HG03103 (cell line): ENCODE measurements around the gene ULK4.
"Not testable (repeated sequence)": the region's sequence is repeated elsewhere in the genome, so short reads cannot be mapped to it uniquely, and the experiment has no call there.

Experiments
- ATAC-seq: cut with Tn5 transposase; IDR thresholded peaks from one replicate; pipeline ENCODE4 v1.9.1; 2021; ENCODE audit warnings: low read depth; ENCODE audit not compliant: unreplicated experiment

Gene ULK4

GRCh38 chr3:41288785-41289184, 673.1 kb downstream of the ULK4 start:
- ATAC-seq, result no peak

- no peak for ATAC-seq
Observed at GRCh38 chr3:41286305-41286704, 675.6 kb downstream of the ULK4 start.

DNA sequence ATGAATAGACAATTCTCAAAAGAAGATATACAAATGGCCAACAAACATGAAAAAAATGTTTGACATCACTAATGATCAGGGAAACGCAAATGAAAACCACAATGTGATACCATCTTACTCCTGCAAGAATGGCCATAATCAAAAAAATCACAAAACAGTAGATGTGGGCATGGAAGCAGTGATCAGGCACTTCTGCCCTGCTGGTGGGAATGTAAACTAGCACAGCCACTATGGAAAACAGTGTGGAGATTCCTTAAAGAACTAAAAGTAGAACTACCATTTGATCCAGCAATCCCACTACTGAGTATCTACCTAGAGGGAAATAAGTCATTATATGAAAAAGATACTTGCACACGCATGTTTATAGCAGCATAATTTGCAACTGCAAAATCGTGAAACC, 677.0 kb downstream of the ULK4 start:
- not testable (repeated sequence) for ATAC-seq

DNA sequence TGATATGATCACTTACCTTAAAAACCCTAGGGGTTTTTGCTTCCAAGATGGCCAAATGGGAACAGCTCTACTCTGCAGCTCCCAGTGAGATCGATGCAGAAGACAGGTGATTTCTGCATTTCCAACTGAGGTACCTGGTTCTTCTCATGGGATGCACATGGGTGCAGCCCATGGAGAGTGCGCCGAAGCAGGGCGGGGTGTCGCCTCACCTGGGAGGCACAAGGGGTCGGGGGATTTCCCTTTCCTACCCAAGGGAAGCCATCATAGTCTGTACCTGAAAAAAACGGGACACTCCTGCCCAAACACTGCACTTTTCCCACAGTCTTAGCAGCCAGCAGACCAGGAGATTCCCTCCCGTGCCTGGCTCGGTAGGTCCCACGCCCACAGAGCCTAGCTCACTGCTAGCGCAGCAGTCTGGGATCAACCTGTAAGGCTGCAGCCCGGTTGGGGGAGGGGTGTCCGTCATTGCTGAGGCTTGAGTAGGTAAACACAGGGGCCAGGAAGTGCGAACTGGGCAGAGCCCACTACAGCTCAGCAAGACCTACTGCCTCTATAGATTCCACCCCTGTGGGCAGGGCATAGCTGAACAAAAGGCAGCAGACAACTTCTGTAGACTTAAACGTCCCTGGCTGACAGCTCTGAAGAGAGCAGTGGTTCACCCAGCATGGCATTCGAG, 684.0 kb downstream of the ULK4 start:
- no peak for ATAC-seq

GRCh38 chr3:41276191-41276590, 685.7 kb downstream of the ULK4 start:
- ATAC-seq, result no peak

DNA sequence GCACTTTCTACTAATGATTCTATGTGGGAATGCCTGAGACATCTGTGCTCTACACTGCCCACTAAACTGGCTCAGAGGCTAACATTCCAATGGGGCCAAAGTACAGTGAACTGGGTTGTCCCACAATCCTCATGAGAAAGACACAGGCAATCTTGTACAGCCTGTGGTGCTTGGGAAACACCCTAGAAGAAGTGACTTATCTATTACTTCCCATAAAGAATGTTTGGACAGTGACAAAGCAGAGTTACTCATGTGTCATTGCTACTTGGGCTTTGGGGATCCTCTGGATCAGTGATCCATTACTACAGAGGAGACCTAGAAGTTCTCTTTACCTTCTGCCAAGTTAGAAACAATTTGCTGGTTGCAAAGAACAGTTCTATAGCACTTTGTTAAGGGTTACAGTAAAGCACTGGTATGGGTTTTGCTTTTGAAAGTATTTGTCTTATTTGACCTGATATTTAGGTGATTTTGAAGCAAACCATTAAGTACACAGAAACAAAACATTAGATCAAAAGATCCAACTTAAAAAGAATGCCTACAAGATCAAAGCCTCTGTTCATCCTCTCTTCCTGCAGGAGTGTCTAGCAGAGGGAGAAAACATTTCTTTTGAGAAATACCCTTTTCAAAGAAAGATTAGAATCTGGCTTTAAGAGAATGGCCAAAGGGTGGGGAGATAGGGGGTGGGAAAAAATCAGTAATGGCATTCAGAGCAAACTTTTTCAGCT, 686.8 kb downstream of the ULK4 start:
- ATAC-seq, result no peak

GRCh38 chr3:41272667-41273066, 689.2 kb downstream of the ULK4 start:
- ATAC-seq, result no peak

GRCh38 chr3:41267975-41268640, 693.8 kb downstream of the ULK4 start:
- no peak for ATAC-seq

- no peak for ATAC-seq
Observed at GRCh38 chr3:41265823-41266273, 696.1 kb downstream of the ULK4 start.

DNA sequence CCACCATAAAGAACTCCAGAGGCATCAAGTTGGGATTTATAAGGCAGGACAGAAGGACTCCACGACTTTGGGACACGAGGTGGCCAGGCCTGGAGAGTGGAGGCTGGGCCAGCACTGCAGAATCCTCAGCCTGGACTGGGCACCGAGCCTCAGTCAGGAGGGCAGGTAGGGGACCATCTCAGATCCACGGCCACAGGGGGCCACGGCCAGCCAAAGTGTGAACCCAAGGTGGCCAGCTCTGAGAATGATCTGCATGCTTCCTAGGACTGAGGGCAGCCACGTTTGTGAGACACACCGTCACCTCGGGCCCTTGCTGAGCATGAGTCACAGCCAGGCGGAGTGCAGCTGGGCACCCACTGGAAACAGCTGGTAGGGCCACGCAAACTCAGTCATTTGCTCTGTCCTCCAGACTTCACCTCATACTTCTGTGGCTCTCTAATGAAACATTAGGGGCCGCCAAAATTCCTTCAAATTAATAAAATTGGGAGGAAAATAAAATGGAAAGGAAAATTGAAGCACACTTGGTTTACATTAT, 696.8 kb downstream of the ULK4 start:
- no peak for ATAC-seq

DNA sequence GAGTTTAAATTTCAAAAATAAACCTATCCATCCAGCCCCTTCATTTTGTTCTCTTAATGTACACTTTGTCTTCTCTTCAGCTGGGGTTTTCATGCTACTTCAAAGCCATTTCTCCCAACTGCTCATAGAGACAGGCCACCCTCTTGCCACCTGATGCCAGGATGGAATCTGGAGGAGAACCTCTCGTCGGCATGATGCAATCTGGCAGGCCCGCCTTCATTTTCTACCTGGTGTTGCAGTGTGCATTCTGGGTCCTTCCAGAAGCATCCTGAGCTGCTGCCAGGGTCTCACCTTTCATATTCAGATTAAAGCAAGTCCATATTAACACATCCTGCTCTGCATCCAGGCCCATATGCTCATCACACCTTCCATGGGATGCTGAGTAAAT, 701.8 kb downstream of the ULK4 start:
- ATAC-seq, result no peak

DNA sequence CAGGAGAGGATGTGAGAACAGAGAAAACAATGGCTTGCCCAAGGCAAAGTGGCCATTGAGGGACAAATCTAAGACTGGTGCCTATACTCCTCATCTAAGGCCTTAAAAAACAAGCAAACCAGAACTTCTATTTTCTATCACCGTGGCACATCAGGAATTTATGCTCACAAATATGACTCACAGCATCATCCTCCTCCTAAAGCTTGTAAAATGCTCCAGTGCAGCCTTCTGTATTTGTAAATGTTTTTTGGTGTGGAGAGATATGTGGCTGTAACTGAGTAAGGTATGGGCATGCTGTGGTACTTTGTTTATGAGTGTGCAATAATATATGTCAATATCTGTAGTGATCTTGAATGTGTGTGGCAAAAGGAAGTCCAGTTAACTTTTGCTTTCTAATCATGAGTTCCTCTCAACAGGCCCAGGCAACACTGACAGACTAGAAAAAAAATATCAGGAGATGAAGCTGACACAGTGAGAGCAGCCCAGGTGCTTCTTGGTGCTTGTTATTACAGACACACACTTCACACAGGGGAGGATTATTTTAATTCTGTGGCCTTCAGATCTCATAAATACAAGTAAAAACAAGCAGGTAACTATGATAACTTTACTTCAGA, 702.3 kb downstream of the ULK4 start:
- ATAC-seq, result no peak

- ATAC-seq, result no peak
Observed at GRCh38 chr3:41258239-41258800, 703.6 kb downstream of the ULK4 start.

DNA sequence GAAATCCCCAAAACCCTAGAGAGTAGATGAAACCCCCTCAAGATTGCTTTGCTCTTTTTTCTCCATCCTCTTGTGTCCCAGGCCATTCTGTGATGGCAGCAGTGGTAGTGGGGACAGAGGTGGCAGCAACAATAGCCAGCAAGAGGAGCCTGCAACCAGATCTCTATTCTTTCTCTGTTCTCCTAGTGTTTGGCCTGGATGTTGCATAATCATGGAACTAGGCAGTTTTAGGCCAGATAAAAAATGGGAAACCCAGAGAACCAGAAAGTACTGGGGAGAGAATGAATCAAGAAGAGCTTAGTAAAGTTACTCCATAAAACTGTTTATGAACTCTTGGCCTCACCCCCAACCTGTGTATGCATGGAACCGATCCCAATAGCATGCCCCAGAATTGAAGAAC, 710.3 kb downstream of the ULK4 start:
- no peak for ATAC-seq

DNA sequence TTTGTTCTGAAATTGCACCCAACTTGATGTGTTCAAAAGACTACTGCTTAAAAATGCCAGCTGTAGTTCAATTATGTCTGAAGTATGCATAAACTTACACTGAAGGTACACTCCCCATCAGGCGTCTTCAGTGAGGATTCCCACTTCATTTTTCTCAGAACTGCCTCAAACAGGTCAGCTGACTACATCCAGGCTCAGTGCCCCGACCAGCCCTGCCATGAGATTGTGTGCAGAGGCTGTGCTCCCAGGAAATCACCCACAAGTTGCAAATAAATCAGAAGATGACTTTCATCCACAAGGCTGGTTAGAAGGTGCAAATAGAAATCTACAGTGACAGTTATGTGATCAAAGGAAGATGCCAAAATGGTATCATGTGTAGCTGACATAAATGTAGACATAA, 711.1 kb downstream of the ULK4 start:
- ATAC-seq, result no peak

DNA sequence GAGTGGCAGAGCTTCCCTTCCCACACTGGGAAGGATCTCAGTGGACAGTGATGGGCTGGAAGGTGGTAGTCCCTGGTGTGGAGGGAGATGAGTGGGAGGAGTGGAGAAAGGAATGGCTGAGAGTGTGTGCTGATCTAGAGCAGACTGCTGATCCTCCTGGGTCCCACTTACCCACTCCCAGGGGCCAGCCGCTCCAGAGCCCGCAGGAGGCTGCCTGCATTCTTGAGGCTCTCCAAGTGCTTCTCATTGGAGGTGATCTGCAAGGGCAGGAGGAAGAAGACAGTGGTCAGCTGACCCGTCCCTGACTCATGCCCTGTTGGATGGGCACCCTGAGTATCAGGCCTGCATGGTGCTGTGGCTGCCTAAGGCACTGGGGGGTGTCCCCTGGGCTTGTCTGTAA, 712.6 kb downstream of the ULK4 start:
- no peak for ATAC-seq

- ATAC-seq, result no peak
Observed at GRCh38 chr3:41248525-41248924, 713.4 kb downstream of the ULK4 start.

GRCh38 chr3:41247055-41248004, 714.6 kb downstream of the ULK4 start:
- ATAC-seq, result no peak

GRCh38 chr3:41244620-41245336, 717.1 kb downstream of the ULK4 start:
- no peak for ATAC-seq
